Activated naive CD4-positive, alpha-beta T cell treated with anti-CD3 and anti-CD28 coated beads for 36 hours (primary cell): ENCODE measurements around the gene AACS. TPM values are rescaled to one million over a fixed set of nuclear protein-coding genes. Genes with fewer than 3 reads are reported as not detected.

ENCODE experiments used
- CTCF ChIA-PET: fragments of 350-600 bp; sonication (Branson Sonifier 250); formaldehyde crosslinking; loops from one replicate; lab custom pipeline; 2021; ENCODE audit warnings: antibody characterized with exemption; lab: Charles Lee
- DNase-seq: peaks from one replicate; pipeline ENCODE4 v3.0.0-alpha.2; 2020
- H3K27ac Mint-ChIP-seq: one replicate; pipeline ENCODE4 v1.8.0; 2021; ENCODE audit warnings: mild to moderate bottlenecking, mixed read lengths
- H3K27me3 Mint-ChIP-seq: one replicate; pipeline ENCODE4 v1.8.0; 2021; ENCODE audit warnings: low read depth, mixed read lengths
- H3K36me3 Mint-ChIP-seq: one replicate; pipeline ENCODE4 v1.8.0; 2021; ENCODE audit warnings: low read depth, mixed read lengths
- H3K4me1 Mint-ChIP-seq: one replicate; pipeline ENCODE4 v1.8.0; 2021; ENCODE audit warnings: low read depth, mixed read lengths
- H3K4me3 Mint-ChIP-seq: one replicate; pipeline ENCODE4 v1.8.0; 2021; ENCODE audit warnings: mild to moderate bottlenecking, moderate library complexity, mixed read lengths
- H3K9me3 Mint-ChIP-seq: one replicate; pipeline ENCODE4 v1.8.0; 2021; ENCODE audit warnings: mixed read lengths
- intact Hi-C: fragments of 100-400 bp; cut with micrococcal nuclease; formaldehyde crosslinking; loops from one replicate; pipeline ENCODE4 v1.15.1; 2023
- total RNA-seq, 2 experiments: library from RNA; stranded (reverse); gene quantifications; one replicate each; pipeline ENCODE4 v1.2.3, GENCODE V29; 2021

The AACS gene
- total RNA-seq, 2 experiments from 2014 or later, result 10.6 to 11.2 TPM

DNA sequence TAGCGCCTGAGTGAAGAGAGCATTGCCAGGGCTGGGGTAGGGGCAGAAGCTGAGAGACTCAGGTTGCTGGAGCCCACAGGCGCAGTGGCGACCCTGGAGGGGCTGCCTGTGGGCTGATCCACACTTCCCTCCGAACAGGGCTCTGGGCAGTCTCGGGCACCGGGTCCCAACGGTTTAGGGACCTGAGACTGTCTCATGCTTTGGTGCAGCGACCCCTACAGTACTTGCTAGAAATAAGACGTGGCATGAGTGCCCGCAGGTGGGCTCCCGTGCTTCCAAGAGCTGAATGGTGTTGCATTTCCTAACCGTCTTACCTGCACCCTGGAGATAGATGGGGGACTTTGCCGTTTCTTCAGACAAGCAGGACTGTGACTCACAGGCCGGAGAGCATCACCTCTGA is 57.4 kb downstream of the AACS start:
- Mint-ChIP-seq H3K27me3 (no peaks in the 10 kb centered on the region), H3K9me3 (no peaks in the 10 kb centered on the region), H3K36me3 (peaks cover 3% of the 10 kb centered on the region), H3K27ac (no peak overlapping the region), H3K4me3 (no peak overlapping the region), H3K4me1 (no peaks in the 10 kb centered on the region)
- CTCF ChIA-PET, result no interaction called here
- intact Hi-C loops, result no loop called here
- DNase-seq, result no peak

DNA sequence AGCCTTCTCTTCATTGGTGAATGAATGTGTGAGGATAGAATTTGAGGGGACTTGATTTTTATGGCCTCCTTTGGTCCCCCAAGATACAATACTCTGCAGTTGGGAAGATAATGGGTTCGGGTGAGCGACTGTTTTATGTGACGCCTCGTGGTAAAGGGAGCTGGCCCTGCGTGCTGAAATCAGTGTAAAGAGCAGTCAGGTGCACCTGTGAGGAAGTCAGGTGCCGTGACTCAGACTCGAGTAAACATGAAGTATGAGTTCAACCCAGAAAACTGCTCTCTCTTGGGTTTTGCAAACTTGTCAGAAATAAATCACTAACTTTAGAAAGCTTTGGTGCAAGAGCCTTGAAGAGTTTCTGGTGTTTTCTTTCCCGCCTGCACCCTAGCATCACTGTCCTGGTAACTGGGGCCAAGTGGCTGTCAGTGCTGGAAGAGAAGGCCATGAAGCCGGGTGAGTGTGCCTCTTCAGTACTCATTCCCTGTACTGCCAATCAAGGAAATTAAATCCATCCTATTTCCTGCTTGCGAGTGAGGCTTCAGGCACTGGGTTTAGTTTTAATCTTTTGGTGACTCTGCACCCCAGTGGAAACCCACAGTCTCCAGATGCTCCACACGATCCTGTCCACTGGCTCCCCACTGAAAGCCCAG is 59.2 kb downstream of the AACS start:
- H3K9me3 Mint-ChIP-seq, result no peaks in the 10 kb centered on the region
- intact Hi-C loops, result no loop called here
- H3K27me3 Mint-ChIP-seq, result no peaks in the 10 kb centered on the region
- H3K4me1 Mint-ChIP-seq, result no peaks in the 10 kb centered on the region
- CTCF ChIA-PET, result no interaction called here
- DNase-seq, result no peak
- H3K27ac Mint-ChIP-seq, result no peak overlapping the region
- no peaks in the 10 kb centered on the region for H3K36me3 Mint-ChIP-seq
- no peak overlapping the region for H3K4me3 Mint-ChIP-seq

DNA sequence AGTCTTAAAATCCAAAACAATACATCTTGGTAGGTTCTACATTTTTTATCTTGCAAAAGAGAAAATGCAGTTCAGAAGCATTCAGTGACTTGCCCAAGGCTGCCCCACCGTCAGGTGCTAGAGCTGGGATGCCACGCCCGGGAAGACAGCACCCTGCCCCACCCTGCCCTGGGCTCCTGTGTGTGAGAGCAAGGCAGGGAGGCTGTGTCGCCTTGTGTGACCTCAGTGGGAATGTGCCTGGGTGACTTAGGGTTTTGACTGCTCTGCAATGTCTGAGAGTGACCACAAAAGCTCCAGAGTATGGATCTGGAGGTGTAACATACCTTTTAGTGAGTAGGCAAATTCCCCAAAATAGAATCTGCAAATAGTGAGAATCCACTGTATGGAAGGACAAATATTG is 60.0 kb downstream of the AACS start:
- Mint-ChIP-seq H3K36me3 (no peaks in the 10 kb centered on the region), H3K4me3 (no peak overlapping the region), H3K27ac (no peak overlapping the region), H3K4me1 (no peaks in the 10 kb centered on the region), H3K9me3 (no peaks in the 10 kb centered on the region), H3K27me3 (no peaks in the 10 kb centered on the region)
- intact Hi-C loops, result no loop called here
- DNase-seq, result no peak
- CTCF ChIA-PET, result no interaction called here

DNA sequence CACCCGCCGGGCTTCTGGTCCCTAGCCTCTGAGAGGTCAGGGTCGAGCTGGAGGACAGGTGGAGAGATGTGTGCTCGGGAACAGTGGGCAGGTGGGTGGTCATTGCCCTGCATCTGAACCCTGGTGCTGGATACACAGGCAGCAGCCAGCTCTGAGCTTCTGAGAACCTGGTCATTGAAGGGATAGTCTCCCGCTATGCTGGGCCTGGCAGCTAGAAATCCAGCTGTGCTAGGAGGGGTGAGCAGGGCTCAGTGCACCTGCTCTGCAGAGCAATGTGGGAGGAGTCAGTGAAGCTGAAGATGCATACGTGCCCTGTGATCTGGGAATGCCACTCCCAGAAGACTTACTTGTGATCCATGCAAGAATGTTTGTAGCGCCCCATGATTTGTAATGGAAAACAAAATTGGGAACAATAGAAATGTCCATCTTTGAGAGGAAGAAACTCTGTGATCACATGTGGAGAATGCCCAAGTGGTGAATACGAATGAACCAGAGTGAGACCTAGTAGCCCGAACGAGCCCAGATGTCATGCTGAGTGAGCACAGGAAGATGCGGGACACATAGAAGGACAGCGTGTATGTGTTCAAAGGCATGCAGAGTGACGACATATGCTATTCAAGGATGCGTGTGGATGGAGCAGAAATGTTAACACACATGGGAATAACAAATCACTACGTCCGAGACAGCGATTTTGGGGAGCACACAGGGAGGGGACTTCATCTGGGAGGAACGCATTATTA is 63.4 kb downstream of the AACS start:
- H3K36me3 Mint-ChIP-seq, result peaks cover 2% of the 10 kb centered on the region
- H3K27me3 Mint-ChIP-seq, result no peaks in the 10 kb centered on the region
- CTCF ChIA-PET, result no interaction called here

DNA sequence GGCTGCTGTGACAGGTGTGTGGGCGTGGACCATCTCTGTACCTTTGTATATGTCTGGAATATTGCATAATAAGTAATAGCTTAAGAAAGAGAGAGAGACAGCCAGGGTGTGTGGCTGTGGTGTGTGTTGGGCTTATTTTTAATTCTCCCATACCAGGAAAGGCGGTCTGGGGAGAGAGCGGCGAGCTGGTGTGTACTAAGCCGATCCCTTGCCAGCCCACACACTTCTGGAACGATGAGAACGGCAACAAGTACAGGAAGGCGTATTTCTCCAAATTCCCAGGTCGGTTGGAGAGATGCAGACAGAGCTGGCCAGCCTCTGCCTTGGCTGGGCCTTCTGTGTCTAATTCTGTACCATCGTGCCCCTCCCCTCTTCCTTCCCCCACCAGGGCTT is 63.9 kb downstream of the AACS start:
- Mint-ChIP-seq H3K36me3 (peaks cover 2% of the 10 kb centered on the region), H3K4me1 (no peaks in the 10 kb centered on the region), H3K4me3 (no peak overlapping the region), H3K27me3 (no peaks in the 10 kb centered on the region), H3K9me3 (no peaks in the 10 kb centered on the region), H3K27ac (no peak overlapping the region)
- CTCF ChIA-PET, result no interaction called here
- no peak for DNase-seq
- intact Hi-C loops, result no loop called here

More for the DNA sequence above, 63.4 kb downstream of the AACS start:
- Mint-ChIP-seq H3K4me1 (no peaks in the 10 kb centered on the region), H3K4me3 (no peak overlapping the region), H3K9me3 (no peaks in the 10 kb centered on the region), H3K27ac (no peak overlapping the region)
- intact Hi-C loops, result no loop called here
- DNase-seq, result no peak

DNA sequence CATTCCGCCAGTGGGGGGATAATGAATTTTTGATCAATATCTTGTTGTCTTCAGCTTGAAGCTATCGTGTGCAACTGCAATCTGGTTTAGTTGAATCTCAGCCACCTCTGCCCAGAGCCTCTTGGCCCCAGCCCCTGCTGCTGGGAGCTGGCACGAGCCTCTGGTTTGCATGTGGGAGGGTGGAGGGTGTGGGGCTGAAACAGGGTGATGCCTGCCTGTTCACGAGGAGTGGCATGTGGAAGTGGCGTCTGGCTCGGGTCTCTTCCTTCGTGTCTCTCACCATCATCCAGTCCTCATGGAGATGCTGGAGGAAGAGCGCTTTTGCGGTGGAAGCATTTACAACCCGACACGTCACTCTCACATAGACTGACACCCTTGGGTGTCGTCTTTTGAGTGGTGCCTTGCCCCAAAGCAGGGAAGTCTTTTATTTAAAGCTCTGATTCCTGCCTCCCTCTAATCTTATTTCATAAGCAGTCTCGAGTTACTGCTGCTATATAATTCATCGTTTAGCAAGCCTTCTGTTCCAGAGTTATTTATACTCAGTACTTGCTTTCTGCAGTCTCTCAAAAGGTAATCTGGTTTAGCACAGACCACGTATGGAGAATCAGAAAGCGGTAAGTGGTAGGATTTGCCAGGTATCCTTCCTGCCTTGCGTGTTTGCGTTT is 64.5 kb downstream of the AACS start:
- no peak for DNase-seq
- Mint-ChIP-seq H3K36me3 (peaks cover 2% of the 10 kb centered on the region), H3K4me1 (no peaks in the 10 kb centered on the region), H3K4me3 (no peak overlapping the region), H3K9me3 (no peaks in the 10 kb centered on the region), H3K27ac (no peak overlapping the region), H3K27me3 (no peaks in the 10 kb centered on the region)
- intact Hi-C loops, result no loop called here
- CTCF ChIA-PET, result no interaction called here

DNA sequence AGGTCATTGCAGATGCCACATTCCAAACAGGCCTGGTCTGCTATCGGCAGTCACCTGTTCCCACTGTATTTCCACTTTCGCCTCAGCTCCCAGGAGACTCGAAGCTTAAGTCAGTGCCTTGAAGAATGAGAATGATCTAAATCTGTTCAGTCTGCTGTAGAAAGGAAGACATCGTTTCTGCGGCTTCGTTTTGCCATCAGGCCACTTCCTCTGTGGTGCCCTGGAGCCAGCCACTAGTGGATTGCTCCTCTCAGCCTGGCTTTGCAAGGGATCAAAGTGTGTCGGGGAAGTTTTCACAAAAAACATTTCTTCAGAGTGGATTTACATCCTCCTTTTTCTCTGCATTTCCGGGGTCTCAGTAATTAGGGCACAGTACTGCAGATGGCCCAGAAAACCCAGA is 66.7 kb downstream of the AACS start:
- H3K27me3 Mint-ChIP-seq, result no peaks in the 10 kb centered on the region
- H3K9me3 Mint-ChIP-seq, result no peaks in the 10 kb centered on the region
- H3K4me1 Mint-ChIP-seq, result no peaks in the 10 kb centered on the region
- no peak overlapping the region for H3K27ac Mint-ChIP-seq
- intact Hi-C loops, result no loop called here
- CTCF ChIA-PET, result no interaction called here
- DNase-seq, result no peak
- no peak overlapping the region for H3K4me3 Mint-ChIP-seq
- H3K36me3 Mint-ChIP-seq, result peaks cover 2% of the 10 kb centered on the region

DNA sequence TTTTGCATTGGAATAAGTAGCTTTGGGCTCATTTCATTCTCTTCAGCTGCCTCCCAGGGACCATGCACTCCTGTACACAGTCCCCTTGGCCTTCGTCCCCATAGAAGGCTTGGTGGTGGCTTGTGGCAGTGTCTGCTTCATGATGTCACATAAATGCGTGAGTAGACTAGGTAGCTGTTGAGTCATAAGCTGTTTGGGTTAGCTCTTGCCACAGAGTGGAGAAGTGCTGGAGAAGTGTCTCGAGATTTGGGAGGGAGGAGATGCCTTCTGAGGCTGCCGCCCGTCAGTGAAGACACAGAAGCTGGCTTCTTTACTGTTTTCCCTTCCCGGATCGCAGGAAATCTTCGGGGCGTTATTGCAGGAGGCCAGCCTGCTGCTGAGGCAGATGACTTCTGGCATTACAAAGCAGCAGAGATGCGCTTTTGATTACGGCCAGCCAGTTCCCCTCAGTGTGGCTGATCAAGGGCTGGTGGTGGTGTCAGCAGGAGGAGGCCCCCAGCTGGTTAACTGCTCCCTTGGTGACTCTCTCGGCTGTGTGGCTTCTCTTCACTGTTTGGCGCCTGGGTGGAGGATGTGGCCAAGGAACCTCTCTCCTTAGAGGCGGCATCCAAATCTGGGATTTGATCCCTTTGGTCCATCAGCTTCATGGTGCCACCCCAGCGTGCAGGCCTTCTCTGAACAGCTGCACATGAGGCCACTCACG is 67.6 kb downstream of the AACS start:
- H3K4me3 Mint-ChIP-seq, result no peak overlapping the region
- H3K9me3 Mint-ChIP-seq, result no peaks in the 10 kb centered on the region
- H3K4me1 Mint-ChIP-seq, result no peaks in the 10 kb centered on the region
- no peak for DNase-seq
- CTCF ChIA-PET, result no interaction called here
- H3K27ac Mint-ChIP-seq, result no peak overlapping the region
- no peaks in the 10 kb centered on the region for H3K27me3 Mint-ChIP-seq
- intact Hi-C loops, result no loop called here
- peaks cover 2% of the 10 kb centered on the region for H3K36me3 Mint-ChIP-seq

DNA sequence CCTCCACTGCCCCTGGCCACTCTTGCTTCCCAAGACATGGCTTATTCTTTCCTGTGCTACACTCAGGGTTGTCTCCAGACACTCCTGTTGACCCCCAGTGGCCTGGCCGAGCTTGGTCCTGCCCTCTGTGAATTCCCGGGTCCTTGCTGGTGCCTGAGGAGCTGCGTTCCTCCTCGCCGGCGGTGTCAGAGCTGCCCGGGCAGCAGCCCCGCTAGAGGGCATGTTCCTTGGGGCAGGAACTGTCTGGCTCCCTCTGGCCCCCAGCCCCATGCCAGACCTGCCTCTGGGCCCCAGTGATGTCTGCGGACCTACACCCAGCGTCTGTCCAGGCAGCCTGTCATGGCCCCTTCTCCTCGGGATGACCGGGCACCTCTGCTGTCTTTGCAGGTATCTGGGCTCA is 68.4 kb downstream of the AACS start:
- no peaks in the 10 kb centered on the region for H3K27me3 Mint-ChIP-seq
- no peak overlapping the region for H3K27ac Mint-ChIP-seq
- peaks cover 2% of the 10 kb centered on the region for H3K36me3 Mint-ChIP-seq
- CTCF ChIA-PET, result no interaction called here
- no peaks in the 10 kb centered on the region for H3K9me3 Mint-ChIP-seq
- DNase-seq, result no peak
- H3K4me3 Mint-ChIP-seq, result no peak overlapping the region
- intact Hi-C loops, result no loop called here
- H3K4me1 Mint-ChIP-seq, result no peaks in the 10 kb centered on the region

DNA sequence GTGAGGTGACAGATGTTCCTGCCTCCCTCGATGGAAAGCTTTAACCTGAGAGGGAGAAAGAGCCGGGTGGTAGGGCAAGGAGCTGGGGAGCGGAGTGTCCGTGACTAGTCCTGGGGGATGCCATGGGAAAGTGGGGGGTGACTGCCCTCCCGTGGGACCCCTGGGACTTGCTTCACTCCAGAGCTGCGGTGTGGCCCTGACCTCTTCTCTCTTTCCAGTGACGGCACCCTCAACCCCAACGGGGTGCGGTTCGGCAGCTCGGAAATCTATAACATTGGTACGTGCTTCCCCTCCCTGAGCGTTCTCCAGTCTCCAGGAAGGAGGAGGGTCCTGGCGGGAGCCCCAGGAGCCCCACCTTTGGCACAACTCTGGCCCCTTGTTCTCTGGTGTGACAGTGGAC is 69.3 kb downstream of the AACS start:
- intact Hi-C loops, result no loop called here
- Mint-ChIP-seq H3K4me3 (no peak overlapping the region), H3K36me3 (peaks cover 2% of the 10 kb centered on the region), H3K9me3 (no peaks in the 10 kb centered on the region), H3K27me3 (no peaks in the 10 kb centered on the region), H3K4me1 (no peaks in the 10 kb centered on the region), H3K27ac (no peak overlapping the region)
- CTCF ChIA-PET, result no interaction called here
- no peak for DNase-seq

DNA sequence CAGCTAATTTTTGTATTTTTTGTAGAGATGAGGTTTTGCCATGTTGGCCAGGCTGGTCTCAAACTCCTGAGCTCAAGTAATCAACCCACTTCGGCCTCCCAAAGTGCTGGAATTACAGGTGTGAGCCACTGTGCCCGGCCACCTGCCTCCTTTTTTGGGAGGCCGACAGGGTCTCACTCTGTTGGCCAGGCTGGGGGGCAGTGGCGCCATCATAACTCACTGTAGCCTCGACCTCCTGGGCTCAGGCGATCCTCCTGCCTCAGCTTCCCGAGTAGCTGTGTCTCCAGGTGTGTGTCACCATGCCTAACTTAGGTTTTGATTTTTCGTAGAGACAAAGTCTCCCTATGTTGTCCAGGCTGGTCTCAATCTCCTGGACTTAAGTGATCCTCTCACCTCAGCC is 70.7 kb downstream of the AACS start:
- no peak overlapping the region for H3K4me3 Mint-ChIP-seq
- DNase-seq, result no peak
- no peaks in the 10 kb centered on the region for H3K4me1 Mint-ChIP-seq
- H3K36me3 Mint-ChIP-seq, result no peaks in the 10 kb centered on the region
- H3K27ac Mint-ChIP-seq, result no peak overlapping the region
- intact Hi-C loops, result no loop called here
- H3K9me3 Mint-ChIP-seq, result no peaks in the 10 kb centered on the region
- H3K27me3 Mint-ChIP-seq, result no peaks in the 10 kb centered on the region
- CTCF ChIA-PET, result no interaction called here

DNA sequence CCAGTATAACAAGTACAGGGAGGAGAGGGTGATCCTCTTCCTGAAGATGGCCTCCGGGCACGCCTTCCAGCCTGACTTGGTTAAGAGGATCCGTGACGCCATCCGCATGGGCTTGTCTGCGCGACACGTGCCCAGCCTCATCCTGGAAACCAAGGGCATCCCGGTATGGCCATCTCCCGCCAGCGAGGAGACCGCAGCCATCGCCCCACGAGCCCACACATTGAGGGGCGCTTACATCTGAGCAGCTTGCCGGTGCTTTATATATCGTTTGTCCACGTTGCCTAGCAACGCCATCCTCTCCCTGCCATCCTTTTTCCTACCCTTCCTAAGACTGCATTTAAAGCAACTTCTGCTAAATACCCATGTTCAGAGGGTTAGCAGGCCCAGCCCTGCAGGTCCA is 71.5 kb downstream of the AACS start:
- intact Hi-C loops, result no loop called here
- no peak for DNase-seq
- Mint-ChIP-seq H3K4me3 (no peak overlapping the region), H3K4me1 (no peaks in the 10 kb centered on the region), H3K27ac (no peak overlapping the region), H3K27me3 (no peaks in the 10 kb centered on the region), H3K9me3 (no peaks in the 10 kb centered on the region), H3K36me3 (no peaks in the 10 kb centered on the region)
- CTCF ChIA-PET, result no interaction called here
